ENCODE measurements around the gene BRME1.

DNA sequence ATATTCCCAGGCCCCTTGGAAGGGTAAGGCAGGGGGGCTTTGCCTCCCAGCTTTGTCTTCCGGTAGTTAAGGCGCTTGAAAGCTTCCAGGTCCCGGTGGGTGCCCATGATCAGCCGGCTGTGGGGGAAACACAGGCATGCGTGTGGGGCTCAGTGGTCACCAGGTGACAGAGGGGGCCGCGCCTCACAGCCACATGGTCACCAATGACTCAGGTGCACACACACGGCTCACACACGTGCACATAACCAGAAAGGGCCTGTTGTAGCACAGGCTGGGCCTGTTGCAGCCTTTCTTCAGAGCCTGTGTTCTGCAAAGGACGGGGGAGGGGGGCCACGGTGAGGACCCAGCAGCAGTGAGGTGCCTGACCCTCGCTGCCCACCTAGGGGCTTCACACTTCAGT is 23.1 kb downstream of the BRME1 start:
- TF ChIP-seq, protein P1, sequence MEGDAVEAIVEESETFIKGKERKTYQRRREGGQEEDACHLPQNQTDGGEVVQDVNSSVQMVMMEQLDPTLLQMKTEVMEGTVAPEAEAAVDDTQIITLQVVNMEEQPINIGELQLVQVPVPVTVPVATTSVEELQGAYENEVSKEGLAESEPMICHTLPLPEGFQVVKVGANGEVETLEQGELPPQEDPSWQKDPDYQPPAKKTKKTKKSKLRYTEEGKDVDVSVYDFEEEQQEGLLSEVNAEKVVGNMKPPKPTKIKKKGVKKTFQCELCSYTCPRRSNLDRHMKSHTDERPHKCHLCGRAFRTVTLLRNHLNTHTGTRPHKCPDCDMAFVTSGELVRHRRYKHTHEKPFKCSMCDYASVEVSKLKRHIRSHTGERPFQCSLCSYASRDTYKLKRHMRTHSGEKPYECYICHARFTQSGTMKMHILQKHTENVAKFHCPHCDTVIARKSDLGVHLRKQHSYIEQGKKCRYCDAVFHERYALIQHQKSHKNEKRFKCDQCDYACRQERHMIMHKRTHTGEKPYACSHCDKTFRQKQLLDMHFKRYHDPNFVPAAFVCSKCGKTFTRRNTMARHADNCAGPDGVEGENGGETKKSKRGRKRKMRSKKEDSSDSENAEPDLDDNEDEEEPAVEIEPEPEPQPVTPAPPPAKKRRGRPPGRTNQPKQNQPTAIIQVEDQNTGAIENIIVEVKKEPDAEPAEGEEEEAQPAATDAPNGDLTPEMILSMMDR (IDR thresholded peaks at IDR 0.05), result no peak
- TF ChIP-seq EZH2phosphoT487 (IDR thresholded peaks at IDR 0.05), result no peak

Measured in neural progenitor cell (in vitro differentiated cells).